ENCODE measurements around the gene TRAPPC11. TPM values are rescaled to one million over a fixed set of nuclear protein-coding genes. Genes with fewer than 3 reads are reported as not detected.
A peak's percentile ranks its signal among the peaks of the same experiment; 100 is the strongest.

Gene TRAPPC11
- total RNA-seq, 3 donors from 2014 or later = 39.0 to 86.8 (median 43.0) TPM

DNA sequence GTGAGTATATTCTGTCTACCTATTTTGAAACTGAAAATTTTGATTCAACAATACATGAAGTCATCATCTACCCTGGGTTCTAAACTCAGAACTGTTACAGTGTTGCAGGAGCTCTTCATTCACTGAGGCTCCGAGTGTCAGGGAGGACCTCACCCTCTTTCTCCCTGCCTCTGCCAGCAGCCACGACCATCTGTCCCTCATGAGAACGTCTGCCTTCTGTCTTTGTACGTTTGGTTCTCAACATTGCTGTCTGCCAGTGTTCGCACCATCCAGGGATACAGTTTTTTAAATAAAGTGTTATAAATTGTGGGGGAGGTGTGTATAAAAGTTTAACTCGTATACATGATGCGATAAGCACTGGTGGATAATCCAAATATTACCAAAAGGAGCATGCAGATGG is 55.5 kb downstream of the TRAPPC11 start:
- Histone ChIP-seq H3K9me3 (no peaks in the 10 kb centered on the region), H3K4me1 (no peaks in the 10 kb centered on the region), H3K36me3 (no peaks in the 10 kb centered on the region), H3K4me3 (no peak overlapping the region), H3K27me3 (no peaks in the 10 kb centered on the region), H3K27ac (no peak overlapping the region)
- intact Hi-C loops (cut with DNase I; ENCODE audit: low total_unique reads) = no loop called here
- no peak for DNase-seq (ENCODE audit: low spot score in 2 of 2)
- TF ChIP-seq, protein P1, sequence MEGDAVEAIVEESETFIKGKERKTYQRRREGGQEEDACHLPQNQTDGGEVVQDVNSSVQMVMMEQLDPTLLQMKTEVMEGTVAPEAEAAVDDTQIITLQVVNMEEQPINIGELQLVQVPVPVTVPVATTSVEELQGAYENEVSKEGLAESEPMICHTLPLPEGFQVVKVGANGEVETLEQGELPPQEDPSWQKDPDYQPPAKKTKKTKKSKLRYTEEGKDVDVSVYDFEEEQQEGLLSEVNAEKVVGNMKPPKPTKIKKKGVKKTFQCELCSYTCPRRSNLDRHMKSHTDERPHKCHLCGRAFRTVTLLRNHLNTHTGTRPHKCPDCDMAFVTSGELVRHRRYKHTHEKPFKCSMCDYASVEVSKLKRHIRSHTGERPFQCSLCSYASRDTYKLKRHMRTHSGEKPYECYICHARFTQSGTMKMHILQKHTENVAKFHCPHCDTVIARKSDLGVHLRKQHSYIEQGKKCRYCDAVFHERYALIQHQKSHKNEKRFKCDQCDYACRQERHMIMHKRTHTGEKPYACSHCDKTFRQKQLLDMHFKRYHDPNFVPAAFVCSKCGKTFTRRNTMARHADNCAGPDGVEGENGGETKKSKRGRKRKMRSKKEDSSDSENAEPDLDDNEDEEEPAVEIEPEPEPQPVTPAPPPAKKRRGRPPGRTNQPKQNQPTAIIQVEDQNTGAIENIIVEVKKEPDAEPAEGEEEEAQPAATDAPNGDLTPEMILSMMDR (IDR thresholded peaks at IDR 0.05) = no peak
- TF ChIP-seq POLR2AphosphoS5 (IDR thresholded peaks at IDR 0.05) = no peak
- no peak for TF ChIP-seq POLR2A (IDR thresholded peaks at IDR 0.05)

DNA sequence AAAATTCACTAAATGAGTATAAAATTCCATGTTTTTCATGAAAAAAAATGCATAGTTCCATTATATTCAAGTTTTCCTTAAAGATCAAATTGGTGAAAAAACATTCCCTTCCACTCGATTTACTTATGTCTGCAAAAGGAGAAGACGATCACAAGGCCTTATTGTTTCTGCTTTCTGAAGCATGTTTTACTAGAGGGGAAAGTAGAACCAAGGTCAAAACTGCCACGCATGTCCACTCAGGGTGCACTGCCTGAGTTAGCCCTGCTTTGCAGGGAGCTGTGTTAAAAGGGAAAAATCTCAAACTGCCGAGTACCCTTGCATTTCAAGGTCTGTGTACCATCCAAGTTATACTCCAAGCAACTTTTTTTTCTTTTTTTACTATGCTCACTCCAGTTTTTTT is 57.2 kb downstream of the TRAPPC11 start:
- Histone ChIP-seq H3K27me3 (no peaks in the 10 kb centered on the region), H3K36me3 (no peaks in the 10 kb centered on the region), H3K27ac (no peak overlapping the region), H3K4me1 (no peaks in the 10 kb centered on the region), H3K4me3 (no peak overlapping the region), H3K9me3 (no peaks in the 10 kb centered on the region)
- DNase-seq (ENCODE audit: low spot score in 2 of 2) = no peak
- intact Hi-C loops (cut with DNase I; ENCODE audit: low total_unique reads) = no loop called here
- TF ChIP-seq POLR2A (IDR thresholded peaks at IDR 0.05) = no peak
- TF ChIP-seq, protein P1 (IDR thresholded peaks at IDR 0.05) = no peak
- TF ChIP-seq POLR2AphosphoS5 (IDR thresholded peaks at IDR 0.05) = no peak

DNA sequence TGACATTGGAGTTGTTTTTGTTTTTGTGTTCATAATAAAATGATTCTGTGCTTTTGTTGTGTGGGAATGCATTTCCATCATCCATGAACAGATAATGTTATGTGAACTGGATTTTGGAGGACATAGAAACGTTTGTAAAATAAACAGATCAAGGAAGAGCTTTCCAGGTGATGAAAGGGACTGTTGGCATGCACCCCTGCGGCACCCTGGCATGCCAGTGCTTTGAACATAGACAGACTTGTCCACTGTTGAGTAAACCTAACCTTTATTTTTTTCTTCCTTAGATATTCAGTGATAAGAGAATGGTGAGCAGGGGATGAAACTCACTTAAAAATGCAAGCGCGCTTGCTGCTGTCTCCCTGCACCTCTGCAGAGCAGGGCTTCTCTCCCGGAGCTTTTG is 59.8 kb downstream of the TRAPPC11 start:
- Histone ChIP-seq H3K4me3 (no peak overlapping the region), H3K27ac (peak overlapping the region in 1 of 2 donors; percentile 35), H3K27me3 (no peaks in the 10 kb centered on the region), H3K9me3 (no peaks in the 10 kb centered on the region), H3K4me1 (peaks cover 0 to 4% of the 10 kb centered on the region in 2 donors), H3K36me3 (no peaks in the 10 kb centered on the region)
- DNase-seq (ENCODE audit: low spot score in 2 of 2) = no peak
- intact Hi-C loops (cut with DNase I; ENCODE audit: low total_unique reads) = no loop called here
- TF ChIP-seq, protein P1 (IDR thresholded peaks at IDR 0.05) = no peak
- TF ChIP-seq POLR2A (IDR thresholded peaks at IDR 0.05) (no peak), POLR2AphosphoS5 (IDR thresholded peaks at IDR 0.05) (no peak)

DNA sequence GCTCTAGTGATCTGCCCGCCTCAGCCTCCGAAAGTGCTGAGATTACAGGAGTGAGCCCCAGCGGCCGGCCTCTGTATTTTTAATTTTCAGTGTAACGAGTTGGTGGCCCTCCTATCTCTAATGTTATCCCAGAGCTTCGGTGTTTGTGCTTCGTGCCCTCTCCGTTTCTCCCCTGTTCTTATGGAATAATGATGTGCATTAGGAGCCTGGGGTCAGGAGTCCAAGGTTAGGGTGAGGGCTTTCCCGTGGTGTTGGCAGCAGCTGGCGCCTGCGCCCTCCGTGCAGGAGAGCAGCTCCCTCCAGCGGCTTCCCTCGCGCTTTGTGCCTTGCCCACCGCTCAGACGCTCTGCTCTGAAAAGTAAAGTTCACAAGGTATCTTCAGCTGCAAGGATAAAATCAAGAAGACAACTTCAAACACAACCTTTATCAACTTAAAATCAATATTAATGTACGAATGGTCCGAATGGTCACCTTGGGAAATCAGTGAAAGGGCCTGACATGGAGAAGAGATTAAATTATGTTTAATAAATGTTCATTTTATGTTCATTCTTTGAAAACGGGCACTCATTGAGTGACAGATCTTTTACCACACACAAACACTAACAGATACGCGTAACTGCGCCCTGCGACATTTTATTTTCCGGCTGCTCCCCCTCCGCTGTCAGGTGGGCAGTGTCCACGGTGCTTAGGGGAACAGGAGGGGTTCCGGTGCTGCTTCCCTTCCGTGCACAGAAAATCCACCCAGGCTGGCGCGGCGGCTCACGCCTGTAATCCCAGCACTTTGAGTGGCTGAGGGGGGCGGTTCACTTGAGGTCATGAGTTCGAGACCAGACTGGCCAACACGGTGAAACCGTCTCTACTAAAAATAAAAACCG is 62.4 kb downstream of the TRAPPC11 start:
- peak overlapping the region in 2 of 3 donors; percentile 63 to 68 for H3K4me3 ChIP-seq
- intact Hi-C loops (cut with DNase I; ENCODE audit: low total_unique reads) = no loop called here
- H3K9me3 ChIP-seq = no peaks in the 10 kb centered on the region
- no peak for DNase-seq (ENCODE audit: low spot score in 2 of 2)
- H3K27me3 ChIP-seq = no peaks in the 10 kb centered on the region
- H3K4me1 ChIP-seq = peaks cover 0 to 4% of the 10 kb centered on the region in 2 donors
- H3K36me3 ChIP-seq = no peaks in the 10 kb centered on the region
- no peak for TF ChIP-seq POLR2A (IDR thresholded peaks at IDR 0.05)
- no peak for TF ChIP-seq POLR2AphosphoS5 (IDR thresholded peaks at IDR 0.05)
- TF ChIP-seq, protein P1 (IDR thresholded peaks at IDR 0.05) = no peak
- peak overlapping the region; percentile 40 to 72 for H3K27ac ChIP-seq

All from breast epithelium (tissue), 4 donors.